Lower leg skin (tissue), 3 donors: ENCODE data around the gene HOMEZ.

ENCODE experiments used
- CTCF ChIP-seq, 3 donors: fragments of 450-650 bp; IDR thresholded peaks; one replicate each; pipeline ENCODE4 v1.5.1; 2016; ENCODE audit warnings: antibody characterized with exemption in 3 of 3, mild to moderate bottlenecking in 3 of 3, moderate library complexity in 2 of 3
- POLR2A ChIP-seq, 2 donors: fragments of 450-650 bp; IDR thresholded peaks; one replicate each; pipeline ENCODE4 v1.6.1; 2016 to 2017; ENCODE audit warnings: antibody characterized with exemption in 2 of 2, mild to moderate bottlenecking in 1 of 2, moderate library complexity in 1 of 2

DNA sequence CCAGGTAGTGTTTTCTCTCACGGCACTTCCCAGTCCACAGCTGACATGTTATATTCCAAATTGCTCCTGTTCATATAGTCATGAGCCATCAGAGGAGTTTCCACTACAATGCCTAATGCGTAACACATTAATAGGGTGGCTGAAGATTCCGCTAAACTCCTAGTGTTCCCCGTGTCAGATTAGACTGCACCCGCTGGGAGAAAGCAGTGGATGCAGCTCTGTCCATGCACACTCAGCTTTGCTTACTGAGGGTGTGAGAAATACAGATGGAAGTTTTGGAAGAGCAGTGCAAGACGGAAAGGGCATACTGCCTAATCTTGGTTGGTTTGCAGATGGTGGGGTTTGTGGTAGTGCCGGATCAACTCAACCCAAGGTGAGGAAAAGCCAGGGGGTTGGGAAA lies 11.2 kb upstream of the HOMEZ start:
- TF ChIP-seq POLR2A (IDR thresholded peaks at IDR 0.05) (no peak), CTCF (IDR thresholded peaks at IDR 0.05) (no peak)
